NCI-H1436 (cell line): Measurements from ENCODE around the gene DNAJC10.

Experiments used
- DNase-seq: peaks from one replicate; lab custom pipeline; 2025; lab: John Stamatoyannopoulos, UW

DNAJC10 gene

DNA sequence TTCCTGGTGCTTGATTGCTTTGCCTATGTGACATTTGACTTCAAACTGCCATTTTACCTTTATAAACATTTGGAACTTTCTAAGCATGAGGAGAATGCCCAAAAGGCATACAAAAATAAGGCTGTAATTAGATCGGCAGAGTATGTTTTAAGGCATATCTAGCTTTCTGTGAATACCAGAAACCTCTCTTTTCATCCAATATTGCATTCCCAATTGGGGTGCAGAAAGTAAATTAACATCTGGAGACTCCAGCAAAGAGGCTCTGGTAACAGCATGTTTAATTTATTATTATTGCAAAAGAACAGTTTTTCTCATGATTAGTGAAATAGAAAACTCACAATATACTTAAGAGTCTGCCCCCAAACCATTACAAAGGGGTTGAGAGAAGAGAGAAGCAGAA lies 118.2 kb downstream of the DNAJC10 start:
- DNase-seq: no peak

DNA sequence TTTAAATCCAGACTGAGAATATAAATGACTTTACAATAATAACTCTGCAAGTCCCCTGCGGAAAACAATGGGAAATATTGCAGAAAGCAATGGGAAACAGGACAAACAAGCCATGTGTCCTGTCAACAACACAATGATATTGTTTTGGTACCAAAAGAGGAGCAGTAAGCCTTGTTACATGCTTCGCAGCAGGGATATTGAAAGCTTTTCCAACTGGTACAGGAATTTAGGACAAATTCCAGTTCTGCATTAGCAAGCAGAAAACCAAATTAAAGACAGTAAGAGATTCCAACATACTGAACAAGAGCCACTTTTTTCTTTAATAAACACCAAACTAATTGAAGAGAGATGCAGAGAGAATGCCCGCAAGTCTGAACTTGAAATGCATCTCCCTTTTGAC lies 120.4 kb downstream of the DNAJC10 start:
- no peak for DNase-seq
